ENCODE results near the gene CCNY. TPM values are rescaled to one million over a fixed set of nuclear protein-coding genes. Genes with fewer than 3 reads are reported as not detected.

Gene CCNY
- total RNA-seq, 1 donor from 2014 or later = 85.9 TPM

DNA sequence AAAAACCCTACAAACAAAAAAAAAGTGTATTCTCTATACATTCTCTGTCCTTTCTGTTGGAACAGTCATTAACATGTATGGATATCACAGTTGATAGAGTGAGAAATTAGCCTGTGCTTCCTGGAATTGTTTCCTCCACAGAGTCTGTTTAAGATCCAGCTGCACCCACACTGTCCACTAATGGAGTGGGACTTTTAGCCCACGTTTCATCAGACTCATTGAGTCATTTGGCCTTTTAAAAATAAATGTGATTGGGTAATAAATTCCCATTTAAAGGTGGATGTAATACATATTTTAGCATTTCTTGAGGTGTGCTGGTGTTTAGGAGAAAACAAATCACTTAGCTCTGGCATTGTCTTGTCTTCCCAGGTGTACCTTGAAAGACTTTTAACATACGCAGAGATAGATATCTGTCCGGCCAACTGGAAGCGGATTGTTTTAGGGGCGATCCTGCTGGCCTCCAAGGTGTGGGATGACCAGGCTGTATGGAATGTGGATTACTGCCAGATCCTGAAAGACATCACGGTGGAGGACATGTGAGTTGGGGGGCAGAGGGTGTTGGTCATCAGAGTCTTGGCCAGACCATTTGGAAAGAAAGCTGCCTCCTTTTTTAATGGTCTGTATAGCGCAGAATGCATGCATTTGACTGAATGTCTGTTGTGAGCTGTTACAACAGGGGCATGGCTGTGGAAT is 216.5 kb downstream of the CCNY start:
- no peak for FAIRE-seq
- Histone ChIP-seq H3K9me3 (ENCODE audit: insufficient read depth, low read depth, low read length) (no peaks in the 10 kb centered on the region), H4K20me1 (ENCODE audit: insufficient read depth, low read length) (peaks cover 4% of the 10 kb centered on the region), H3K27ac (ENCODE audit: low read depth, low read length) (peak overlapping the region; percentile 20), H3K9ac (ENCODE audit: low read length) (no peak overlapping the region), H3K4me1 (ENCODE audit: insufficient read depth, low read length) (peaks cover 26% of the 10 kb centered on the region), H3K36me3 (ENCODE audit: insufficient read depth, low read length) (peaks cover 1% of the 10 kb centered on the region), H3K79me2 (ENCODE audit: insufficient read depth, low read length) (peaks cover 11% of the 10 kb centered on the region), H3K27me3 (ENCODE audit: insufficient read depth, low read length) (no peaks in the 10 kb centered on the region), H3K4me3 (ENCODE audit: insufficient read depth, low read depth, low read length) (no peak overlapping the region), H3K4me2 (ENCODE audit: low read length) (peak overlapping the region; percentile 24), H2AFZ (ENCODE audit: low read depth, low read length) (no peak overlapping the region)
- Mint-ChIP-seq H3K36me3 (ENCODE audit: low read depth, unreplicated experiment) (peaks cover 11% of the 10 kb centered on the region), H3K27me3 (ENCODE audit: low read depth, unreplicated experiment) (no peaks in the 10 kb centered on the region), H3K4me3 (ENCODE audit: unreplicated experiment) (no peak overlapping the region), H3K4me1 (ENCODE audit: low read depth, unreplicated experiment) (peaks cover 14% of the 10 kb centered on the region), H3K27ac (ENCODE audit: unreplicated experiment) (no peak overlapping the region), H3K9me3 (ENCODE audit: unreplicated experiment) (no peaks in the 10 kb centered on the region)
- TF ChIP-seq, protein P1, sequence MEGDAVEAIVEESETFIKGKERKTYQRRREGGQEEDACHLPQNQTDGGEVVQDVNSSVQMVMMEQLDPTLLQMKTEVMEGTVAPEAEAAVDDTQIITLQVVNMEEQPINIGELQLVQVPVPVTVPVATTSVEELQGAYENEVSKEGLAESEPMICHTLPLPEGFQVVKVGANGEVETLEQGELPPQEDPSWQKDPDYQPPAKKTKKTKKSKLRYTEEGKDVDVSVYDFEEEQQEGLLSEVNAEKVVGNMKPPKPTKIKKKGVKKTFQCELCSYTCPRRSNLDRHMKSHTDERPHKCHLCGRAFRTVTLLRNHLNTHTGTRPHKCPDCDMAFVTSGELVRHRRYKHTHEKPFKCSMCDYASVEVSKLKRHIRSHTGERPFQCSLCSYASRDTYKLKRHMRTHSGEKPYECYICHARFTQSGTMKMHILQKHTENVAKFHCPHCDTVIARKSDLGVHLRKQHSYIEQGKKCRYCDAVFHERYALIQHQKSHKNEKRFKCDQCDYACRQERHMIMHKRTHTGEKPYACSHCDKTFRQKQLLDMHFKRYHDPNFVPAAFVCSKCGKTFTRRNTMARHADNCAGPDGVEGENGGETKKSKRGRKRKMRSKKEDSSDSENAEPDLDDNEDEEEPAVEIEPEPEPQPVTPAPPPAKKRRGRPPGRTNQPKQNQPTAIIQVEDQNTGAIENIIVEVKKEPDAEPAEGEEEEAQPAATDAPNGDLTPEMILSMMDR (IDR thresholded peaks at IDR 0.05; ENCODE audit: insufficient read depth, low read depth, low read length) = no peak
- DNase-seq (ENCODE audit: low read depth) = peak; percentile 57

DNA sequence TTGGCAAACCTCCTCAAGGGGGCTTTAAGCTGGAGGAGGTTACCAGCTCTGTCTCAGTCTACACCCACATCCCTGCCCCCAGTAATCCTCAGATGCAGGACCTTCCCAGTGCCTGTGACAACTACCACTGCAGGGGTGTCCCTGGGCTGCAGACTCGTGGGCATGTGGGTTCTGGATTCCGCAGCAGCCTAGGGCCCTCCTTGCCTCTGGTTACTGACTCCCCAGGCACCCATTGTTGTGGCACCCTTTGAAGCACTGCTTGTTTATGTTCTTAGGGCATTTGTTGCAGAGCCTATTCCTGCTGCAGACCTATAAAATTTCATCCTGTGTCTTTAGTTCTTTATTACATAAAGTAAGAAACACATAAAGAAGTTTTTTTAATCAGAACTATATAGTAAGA is 217.7 kb downstream of the CCNY start:
- no peak overlapping the region for H3K27ac Mint-ChIP-seq (ENCODE audit: unreplicated experiment)
- Histone ChIP-seq H3K4me3 (ENCODE audit: insufficient read depth, low read depth, low read length) (no peak overlapping the region), H3K4me2 (ENCODE audit: low read length) (no peak overlapping the region), H3K79me2 (ENCODE audit: insufficient read depth, low read length) (peaks cover 13% of the 10 kb centered on the region), H3K27ac (ENCODE audit: low read depth, low read length) (no peak overlapping the region), H3K9ac (ENCODE audit: low read length) (no peak overlapping the region), H4K20me1 (ENCODE audit: insufficient read depth, low read length) (peaks cover 4% of the 10 kb centered on the region), H3K36me3 (ENCODE audit: insufficient read depth, low read length) (no peaks in the 10 kb centered on the region), H3K4me1 (ENCODE audit: insufficient read depth, low read length) (peaks cover 26% of the 10 kb centered on the region), H2AFZ (ENCODE audit: low read depth, low read length) (no peak overlapping the region), H3K9me3 (ENCODE audit: insufficient read depth, low read depth, low read length) (no peaks in the 10 kb centered on the region), H3K27me3 (ENCODE audit: insufficient read depth, low read length) (no peaks in the 10 kb centered on the region)
- peaks cover 9% of the 10 kb centered on the region for H3K4me1 Mint-ChIP-seq (ENCODE audit: low read depth, unreplicated experiment)
- FAIRE-seq (no peak), DNase-seq (ENCODE audit: low read depth) (no peak)
- H3K4me3 Mint-ChIP-seq (ENCODE audit: unreplicated experiment) = no peak overlapping the region
- H3K9me3 Mint-ChIP-seq (ENCODE audit: unreplicated experiment) = no peaks in the 10 kb centered on the region
- H3K36me3 Mint-ChIP-seq (ENCODE audit: low read depth, unreplicated experiment) = peaks cover 11% of the 10 kb centered on the region
- no peaks in the 10 kb centered on the region for H3K27me3 Mint-ChIP-seq (ENCODE audit: low read depth, unreplicated experiment)
- TF ChIP-seq, protein P1 (IDR thresholded peaks at IDR 0.05; ENCODE audit: insufficient read depth, low read depth, low read length) = no peak
- no peak for TF ChIP-seq EZH2 (IDR thresholded peaks at IDR 0.05; ENCODE audit: insufficient read depth, low read length)

DNA sequence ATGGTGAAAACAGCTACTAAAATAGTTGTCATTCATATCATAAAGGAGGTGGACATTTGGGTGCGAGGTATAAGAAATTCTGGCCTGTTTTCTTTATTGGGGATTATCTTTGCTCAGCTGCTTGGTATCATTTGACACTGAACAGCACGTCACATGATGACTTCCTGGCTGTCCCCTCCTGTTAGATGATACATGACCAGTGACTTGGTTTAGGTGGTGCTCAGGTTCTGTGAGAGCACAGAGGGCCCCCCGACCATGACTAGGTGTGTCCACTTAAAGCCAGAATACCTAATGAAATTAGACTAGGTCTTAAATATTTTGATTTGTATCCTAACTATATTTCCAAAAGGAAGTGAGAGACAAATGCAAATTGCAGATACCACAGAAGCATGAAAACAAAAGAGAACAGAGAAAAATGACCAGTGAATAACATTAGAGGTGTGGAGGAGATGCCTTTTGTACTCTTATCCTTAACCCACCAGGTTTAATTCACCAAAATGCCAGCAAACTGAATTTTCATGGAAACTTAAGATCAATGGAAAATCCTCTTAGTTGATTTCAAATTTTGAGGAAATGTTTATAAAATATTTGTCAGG is 218.2 kb downstream of the CCNY start:
- no peak overlapping the region for H2AFZ ChIP-seq (ENCODE audit: low read depth, low read length)
- no peaks in the 10 kb centered on the region for H3K9me3 Mint-ChIP-seq (ENCODE audit: unreplicated experiment)
- H3K4me2 ChIP-seq (ENCODE audit: low read length) = no peak overlapping the region
- H3K9me3 ChIP-seq (ENCODE audit: insufficient read depth, low read depth, low read length) = no peaks in the 10 kb centered on the region
- H3K27ac Mint-ChIP-seq (ENCODE audit: unreplicated experiment) = no peak overlapping the region
- no peaks in the 10 kb centered on the region for H3K27me3 Mint-ChIP-seq (ENCODE audit: low read depth, unreplicated experiment)
- H3K4me3 ChIP-seq (ENCODE audit: insufficient read depth, low read depth, low read length) = no peak overlapping the region
- peaks cover 15% of the 10 kb centered on the region for H3K79me2 ChIP-seq (ENCODE audit: insufficient read depth, low read length)
- DNase-seq (ENCODE audit: low read depth) (no peak), FAIRE-seq (no peak)
- H3K9ac ChIP-seq (ENCODE audit: low read length) = no peak overlapping the region
- no peaks in the 10 kb centered on the region for H3K27me3 ChIP-seq (ENCODE audit: insufficient read depth, low read length)
- H3K4me3 Mint-ChIP-seq (ENCODE audit: unreplicated experiment) = no peak overlapping the region
- peaks cover 11% of the 10 kb centered on the region for H3K36me3 Mint-ChIP-seq (ENCODE audit: low read depth, unreplicated experiment)
- H3K27ac ChIP-seq (ENCODE audit: low read depth, low read length) = no peak overlapping the region
- peaks cover 26% of the 10 kb centered on the region for H3K4me1 ChIP-seq (ENCODE audit: insufficient read depth, low read length)
- H3K4me1 Mint-ChIP-seq (ENCODE audit: low read depth, unreplicated experiment) = peaks cover 9% of the 10 kb centered on the region
- H3K36me3 ChIP-seq (ENCODE audit: insufficient read depth, low read length) = no peaks in the 10 kb centered on the region
- TF ChIP-seq, protein P1 (IDR thresholded peaks at IDR 0.05; ENCODE audit: insufficient read depth, low read depth, low read length) = no peak
- TF ChIP-seq EZH2 (IDR thresholded peaks at IDR 0.05; ENCODE audit: insufficient read depth, low read length) = no peak
- peaks cover 4% of the 10 kb centered on the region for H4K20me1 ChIP-seq (ENCODE audit: insufficient read depth, low read length)

All from astrocyte (in vitro differentiated cells and primary cell).